ENCODE results near the gene PKNOX2.

- TF ChIP-seq CTCF (IDR thresholded peaks at IDR 0.05) = no peak
- no peak for TF ChIP-seq POLR2A (IDR thresholded peaks at IDR 0.05)
These were observed 82.9 kb downstream of the PKNOX2 start for GRCh38 chr11:125247431-125247830.

All from esophagus squamous epithelium (tissue), 4 donors.